Measurements from ENCODE around the gene ZNF385D.

DNA sequence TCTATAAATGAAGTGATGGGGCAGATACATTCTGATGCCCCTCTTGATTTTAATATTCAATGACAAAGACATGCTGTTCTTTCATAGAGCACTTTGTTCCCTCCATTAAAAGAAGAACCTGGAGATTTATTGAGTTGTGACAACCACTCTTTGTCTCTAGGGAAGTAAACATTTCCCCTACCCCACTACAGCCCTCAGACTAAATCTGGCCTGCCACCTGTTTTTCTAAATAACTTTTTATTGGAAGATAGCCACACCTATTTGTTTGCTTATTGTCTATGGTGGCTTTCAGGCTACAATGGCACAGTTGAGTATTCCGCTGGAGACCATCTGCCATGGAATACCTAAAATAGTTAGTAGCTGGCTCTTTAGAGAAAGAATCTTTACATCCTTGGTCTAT, 41.2 kb upstream of the ZNF385D start:
- TF ChIP-seq JUND (IDR thresholded peaks at IDR 0.05) (no peak), ZNF274 (IDR thresholded peaks at IDR 0.05; ENCODE audit: low read depth, low read length) (no peak), FOSL1 (IDR thresholded peaks at IDR 0.05; ENCODE audit: low read depth) (no peak), POLR2A (IDR thresholded peaks at IDR 0.05; ENCODE audit: borderline replicate concordance, extremely low read depth, insufficient read depth, insufficient read length) (no peak), TCF7L2 (IDR thresholded peaks at IDR 0.05; ENCODE audit: borderline replicate concordance, extremely low read depth, insufficient read depth, insufficient read length) (no peak)
- TF ChIP-seq, protein P1, sequence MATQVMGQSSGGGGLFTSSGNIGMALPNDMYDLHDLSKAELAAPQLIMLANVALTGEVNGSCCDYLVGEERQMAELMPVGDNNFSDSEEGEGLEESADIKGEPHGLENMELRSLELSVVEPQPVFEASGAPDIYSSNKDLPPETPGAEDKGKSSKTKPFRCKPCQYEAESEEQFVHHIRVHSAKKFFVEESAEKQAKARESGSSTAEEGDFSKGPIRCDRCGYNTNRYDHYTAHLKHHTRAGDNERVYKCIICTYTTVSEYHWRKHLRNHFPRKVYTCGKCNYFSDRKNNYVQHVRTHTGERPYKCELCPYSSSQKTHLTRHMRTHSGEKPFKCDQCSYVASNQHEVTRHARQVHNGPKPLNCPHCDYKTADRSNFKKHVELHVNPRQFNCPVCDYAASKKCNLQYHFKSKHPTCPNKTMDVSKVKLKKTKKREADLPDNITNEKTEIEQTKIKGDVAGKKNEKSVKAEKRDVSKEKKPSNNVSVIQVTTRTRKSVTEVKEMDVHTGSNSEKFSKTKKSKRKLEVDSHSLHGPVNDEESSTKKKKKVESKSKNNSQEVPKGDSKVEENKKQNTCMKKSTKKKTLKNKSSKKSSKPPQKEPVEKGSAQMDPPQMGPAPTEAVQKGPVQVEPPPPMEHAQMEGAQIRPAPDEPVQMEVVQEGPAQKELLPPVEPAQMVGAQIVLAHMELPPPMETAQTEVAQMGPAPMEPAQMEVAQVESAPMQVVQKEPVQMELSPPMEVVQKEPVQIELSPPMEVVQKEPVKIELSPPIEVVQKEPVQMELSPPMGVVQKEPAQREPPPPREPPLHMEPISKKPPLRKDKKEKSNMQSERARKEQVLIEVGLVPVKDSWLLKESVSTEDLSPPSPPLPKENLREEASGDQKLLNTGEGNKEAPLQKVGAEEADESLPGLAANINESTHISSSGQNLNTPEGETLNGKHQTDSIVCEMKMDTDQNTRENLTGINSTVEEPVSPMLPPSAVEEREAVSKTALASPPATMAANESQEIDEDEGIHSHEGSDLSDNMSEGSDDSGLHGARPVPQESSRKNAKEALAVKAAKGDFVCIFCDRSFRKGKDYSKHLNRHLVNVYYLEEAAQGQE (IDR thresholded peaks at IDR 0.05; ENCODE audit: low read depth): no peak
- TF ChIP-seq, protein P2, sequence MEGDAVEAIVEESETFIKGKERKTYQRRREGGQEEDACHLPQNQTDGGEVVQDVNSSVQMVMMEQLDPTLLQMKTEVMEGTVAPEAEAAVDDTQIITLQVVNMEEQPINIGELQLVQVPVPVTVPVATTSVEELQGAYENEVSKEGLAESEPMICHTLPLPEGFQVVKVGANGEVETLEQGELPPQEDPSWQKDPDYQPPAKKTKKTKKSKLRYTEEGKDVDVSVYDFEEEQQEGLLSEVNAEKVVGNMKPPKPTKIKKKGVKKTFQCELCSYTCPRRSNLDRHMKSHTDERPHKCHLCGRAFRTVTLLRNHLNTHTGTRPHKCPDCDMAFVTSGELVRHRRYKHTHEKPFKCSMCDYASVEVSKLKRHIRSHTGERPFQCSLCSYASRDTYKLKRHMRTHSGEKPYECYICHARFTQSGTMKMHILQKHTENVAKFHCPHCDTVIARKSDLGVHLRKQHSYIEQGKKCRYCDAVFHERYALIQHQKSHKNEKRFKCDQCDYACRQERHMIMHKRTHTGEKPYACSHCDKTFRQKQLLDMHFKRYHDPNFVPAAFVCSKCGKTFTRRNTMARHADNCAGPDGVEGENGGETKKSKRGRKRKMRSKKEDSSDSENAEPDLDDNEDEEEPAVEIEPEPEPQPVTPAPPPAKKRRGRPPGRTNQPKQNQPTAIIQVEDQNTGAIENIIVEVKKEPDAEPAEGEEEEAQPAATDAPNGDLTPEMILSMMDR (IDR thresholded peaks at IDR 0.05 in 2 of 3, conservative IDR thresholded peaks at IDR 0.05 in 1 of 3; ENCODE audit: borderline replicate concordance in 1 of 3, insufficient read depth in 1 of 3, low read depth in 2 of 3, low read length in 2 of 3): no peak

Data from HCT116 (cell line).